GM21528 (cell line): Measurements from ENCODE around the gene ECHDC3.

Experiments used
- ATAC-seq: cut with Tn5 transposase; IDR thresholded peaks from one replicate; pipeline ENCODE4 v1.9.1; 2021; ENCODE audit warnings: mild to moderate bottlenecking, moderate library complexity; ENCODE audit not compliant: unreplicated experiment, low FRiP score

The ECHDC3 gene

GRCh38 chr10:11775412-11775811, 33.2 kb downstream of the ECHDC3 start:
- no peak for ATAC-seq

- ATAC-seq, result no peak
Measured at GRCh38 chr10:11776080-11776479, 33.9 kb downstream of the ECHDC3 start.

GRCh38 chr10:11781114-11781513, 38.9 kb downstream of the ECHDC3 start:
- ATAC-seq, result no peak

- no peak for ATAC-seq
Measured at GRCh38 chr10:11782793-11783557, 40.8 kb downstream of the ECHDC3 start.

- ATAC-seq, result no peak
Measured at GRCh38 chr10:11783558-11783865, 41.3 kb downstream of the ECHDC3 start.

- no peak for ATAC-seq
Measured at GRCh38 chr10:11787374-11787773, 45.2 kb downstream of the ECHDC3 start.

GRCh38 chr10:11787846-11788245, 45.7 kb downstream of the ECHDC3 start:
- no peak for ATAC-seq

GRCh38 chr10:11789306-11789705, 47.1 kb downstream of the ECHDC3 start:
- ATAC-seq, result no peak

GRCh38 chr10:11789956-11790355, 47.8 kb downstream of the ECHDC3 start:
- ATAC-seq, result no peak

GRCh38 chr10:11793762-11794479, 51.7 kb downstream of the ECHDC3 start:
- ATAC-seq, result no peak

- no peak for ATAC-seq
Measured at GRCh38 chr10:11794566-11794965, 52.4 kb downstream of the ECHDC3 start.

GRCh38 chr10:11795101-11795920, 53.1 kb downstream of the ECHDC3 start:
- no peak for ATAC-seq

- no peak for ATAC-seq
Measured at GRCh38 chr10:11796474-11796873, 54.3 kb downstream of the ECHDC3 start.

GRCh38 chr10:11797281-11797680, 55.1 kb downstream of the ECHDC3 start:
- no peak for ATAC-seq

- no peak for ATAC-seq
Measured at GRCh38 chr10:11797847-11798633, 55.9 kb downstream of the ECHDC3 start.

- ATAC-seq, result no peak
Measured at GRCh38 chr10:11798845-11799735, 56.9 kb downstream of the ECHDC3 start.

- ATAC-seq, result no peak
Measured at GRCh38 chr10:11799736-11800080, 57.5 kb downstream of the ECHDC3 start.

- no peak for ATAC-seq
Measured at GRCh38 chr10:11804336-11804735, 62.2 kb downstream of the ECHDC3 start.

GRCh38 chr10:11805792-11806191, 63.6 kb downstream of the ECHDC3 start:
- ATAC-seq, result no peak

GRCh38 chr10:11806706-11807105, 64.5 kb downstream of the ECHDC3 start:
- no peak for ATAC-seq
